ENCODE data around the gene KCNMA1. TPM values are rescaled to one million over a fixed set of nuclear protein-coding genes. Genes with fewer than 3 reads are reported as not detected.

KCNMA1 gene
- total RNA-seq, 4 donors from 2014 or later: 146 to 300 (median 265) TPM

- Histone ChIP-seq H3K4me3 (no peak overlapping the region), H3K27ac (replicated peaks in 1 of 4) (peak overlapping the region; percentile 32 to 79 (median 64)), H3K9me3 (no peaks in the 10 kb centered on the region), H3K4me1 (peaks cover 5 to 80% (median 70%) of the 10 kb centered on the region in 4 donors), H3K27me3 (no peaks in the 10 kb centered on the region), H3K36me3 (no peaks in the 10 kb centered on the region)
- intact Hi-C loops (cut with DNase I): no loop called here
- DNase-seq (ENCODE audit: extremely low spot score): no peak
- no peak for TF ChIP-seq EP300 (IDR thresholded peaks at IDR 0.05)
- TF ChIP-seq CTCF (IDR thresholded peaks at IDR 0.05): no peak
- WGBS: 62% methylated on average over 6 of the region's 6 CpGs
These were observed 350.8 kb downstream of the KCNMA1 start for GRCh38 chr10:77286531-77287508.

GRCh38 chr10:77285529-77286182 lies 352.0 kb downstream of the KCNMA1 start:
- H3K4me3 ChIP-seq: no peak overlapping the region
- intact Hi-C loops (cut with DNase I): no loop called here
- no peak for DNase-seq (ENCODE audit: extremely low spot score)
- peaks cover 5 to 68% (median 63%) of the 10 kb centered on the region in 4 donors for H3K4me1 ChIP-seq
- WGBS: 73% methylated on average over 1 of the region's 1 CpG
- TF ChIP-seq POLR2A (IDR thresholded peaks at IDR 0.05; ENCODE audit: low read depth) (no peak), CTCF (IDR thresholded peaks at IDR 0.05) (no peak), EP300 (IDR thresholded peaks at IDR 0.05) (no peak), POLR2AphosphoS5 (IDR thresholded peaks at IDR 0.05) (no peak)
- peak overlapping the region in 2 of 4 donors; percentile 34 to 79 for H3K27ac ChIP-seq (replicated peaks in 1 of 4)
- no peaks in the 10 kb centered on the region for H3K27me3 ChIP-seq
- H3K36me3 ChIP-seq: no peaks in the 10 kb centered on the region
- H3K9me3 ChIP-seq: no peaks in the 10 kb centered on the region

GRCh38 chr10:77284797-77285196 lies 352.8 kb downstream of the KCNMA1 start:
- WGBS: 74% methylated on average over 6 of the region's 6 CpGs
- no peaks in the 10 kb centered on the region for H3K36me3 ChIP-seq
- H3K9me3 ChIP-seq: no peaks in the 10 kb centered on the region
- no peak overlapping the region for H3K4me3 ChIP-seq
- peak overlapping the region in 3 of 4 donors; percentile 0 to 44 (median 29) for H3K27ac ChIP-seq (replicated peaks in 1 of 4)
- intact Hi-C loops (cut with DNase I): no loop called here
- peaks cover 5 to 60% (median 56%) of the 10 kb centered on the region in 4 donors for H3K4me1 ChIP-seq
- no peak for DNase-seq (ENCODE audit: extremely low spot score)
- TF ChIP-seq EP300 (IDR thresholded peaks at IDR 0.05) (no peak), POLR2AphosphoS5 (IDR thresholded peaks at IDR 0.05) (no peak), CTCF (IDR thresholded peaks at IDR 0.05) (no peak), POLR2A (IDR thresholded peaks at IDR 0.05; ENCODE audit: low read depth) (no peak)
- no peaks in the 10 kb centered on the region for H3K27me3 ChIP-seq

GRCh38 chr10:77283326-77283725 lies 354.3 kb downstream of the KCNMA1 start:
- H3K4me1 ChIP-seq: peaks cover 5 to 59% (median 54%) of the 10 kb centered on the region in 4 donors
- intact Hi-C loops (cut with DNase I): no loop called here
- 47% methylated on average over 3 of the region's 3 CpGs for WGBS
- H3K9me3 ChIP-seq: no peaks in the 10 kb centered on the region
- TF ChIP-seq CTCF (IDR thresholded peaks at IDR 0.05): no peak
- no peak for TF ChIP-seq EP300 (IDR thresholded peaks at IDR 0.05)
- TF ChIP-seq POLR2A (IDR thresholded peaks at IDR 0.05; ENCODE audit: low read depth): no peak
- no peaks in the 10 kb centered on the region for H3K36me3 ChIP-seq
- H3K4me3 ChIP-seq: no peak overlapping the region
- DNase-seq (ENCODE audit: extremely low spot score): no peak
- peak overlapping the region in 2 of 4 donors; percentile 4 to 44 for H3K27ac ChIP-seq (replicated peaks in 1 of 4)
- no peaks in the 10 kb centered on the region for H3K27me3 ChIP-seq
